HEK293 (cell line): ENCODE data around the gene GSC2.

Source experiments
- CTCF ChIP-seq: fragments of 450-650 bp; formaldehyde crosslinking; IDR thresholded peaks from 2 replicates; pipeline ENCODE4 v1.5.1; 2016; ENCODE audit warnings: missing biosample characterization, missing genetic modification characterization
- GLIS1 ChIP-seq: fragments of 450-650 bp; formaldehyde crosslinking; IDR thresholded peaks from 2 replicates; pipeline ENCODE4 v1.5.1; 2016; ENCODE audit warnings: missing biosample characterization, missing genetic modification characterization
- GLIS2 ChIP-seq: fragments of 450-650 bp; formaldehyde crosslinking; IDR thresholded peaks from 2 replicates; pipeline ENCODE4 v1.5.1; 2016; ENCODE audit warnings: missing biosample characterization, missing genetic modification characterization
- KLF8 ChIP-seq: fragments of 450-650 bp; formaldehyde crosslinking; IDR thresholded peaks from 2 replicates; pipeline ENCODE4 v1.5.1; 2016; ENCODE audit warnings: missing biosample characterization, missing genetic modification characterization
- MEIS1 ChIP-seq: sonication (generic); formaldehyde crosslinking; IDR thresholded peaks from 2 replicates; pipeline ENCODE4 v1.8.1; 2022; ENCODE audit warnings: missing genetic modification reagents, mild to moderate bottlenecking, borderline replicate concordance
- PRDM10 ChIP-seq: fragments of 450-650 bp; formaldehyde crosslinking; IDR thresholded peaks from 2 replicates; pipeline ENCODE4 v1.5.1; 2016; ENCODE audit warnings: missing biosample characterization, missing genetic modification characterization
- PRDM4 ChIP-seq: fragments of 450-650 bp; formaldehyde crosslinking; IDR thresholded peaks from 2 replicates; pipeline ENCODE4 v1.5.1; 2017; ENCODE audit warnings: missing biosample characterization, missing genetic modification characterization
- REPIN1 ChIP-seq: fragments of 450-650 bp; formaldehyde crosslinking; IDR thresholded peaks from 2 replicates; pipeline ENCODE4 v1.5.1; 2017; ENCODE audit warnings: missing biosample characterization, missing genetic modification characterization, low read depth
- SCRT2 ChIP-seq: fragments of 450-650 bp; formaldehyde crosslinking; IDR thresholded peaks from 2 replicates; pipeline ENCODE4 v1.5.1; 2016; ENCODE audit warnings: missing biosample characterization, missing genetic modification characterization
- TCF7L2 ChIP-seq: IDR thresholded peaks from 2 replicates; pipeline ENCODE4 v1.6.1; 2011; ENCODE audit warnings: low read depth, mild to moderate bottlenecking, inconsistent platforms, low read length, moderate library complexity, borderline replicate concordance
- ZBTB17 ChIP-seq: fragments of 450-650 bp; formaldehyde crosslinking; IDR thresholded peaks from 2 replicates; pipeline ENCODE4 v1.5.1; 2016; ENCODE audit warnings: missing biosample characterization, missing genetic modification characterization
- ZBTB26 ChIP-seq: fragments of 450-650 bp; formaldehyde crosslinking; optimal IDR thresholded peaks from 2 replicates; pipeline ENCODE3; 2016; ENCODE audit warnings: missing biosample characterization, mild to moderate bottlenecking, missing genetic modification characterization
- ZBTB6 ChIP-seq: fragments of 450-650 bp; formaldehyde crosslinking; IDR thresholded peaks from 2 replicates; pipeline ENCODE4 v1.5.1; 2017; ENCODE audit warnings: missing biosample characterization, missing genetic modification characterization
- ZFP69B ChIP-seq: fragments of 450-650 bp; formaldehyde crosslinking; IDR thresholded peaks from 2 replicates; pipeline ENCODE4 v1.5.1; 2016; ENCODE audit warnings: missing biosample characterization, missing genetic modification characterization
- ZNF10 ChIP-seq: fragments of 450-650 bp; formaldehyde crosslinking; IDR thresholded peaks from 2 replicates; pipeline ENCODE4 v1.5.1; 2017; ENCODE audit warnings: missing biosample characterization, missing genetic modification characterization
- ZNF148 ChIP-seq: fragments of 450-650 bp; formaldehyde crosslinking; IDR thresholded peaks from 2 replicates; pipeline ENCODE4 v1.5.0; 2017; ENCODE audit warnings: missing biosample characterization, missing genetic modification characterization, borderline replicate concordance
- ZNF19 ChIP-seq: fragments of 450-650 bp; formaldehyde crosslinking; IDR thresholded peaks from 2 replicates; pipeline ENCODE4; 2016; ENCODE audit warnings: missing biosample characterization, missing genetic modification characterization, low read depth
- ZNF24 ChIP-seq: fragments of 450-650 bp; formaldehyde crosslinking; IDR thresholded peaks from 2 replicates; pipeline ENCODE4 v1.5.1; 2016; ENCODE audit warnings: missing biosample characterization, missing genetic modification characterization
- ZNF248 ChIP-seq: fragments of 450-650 bp; formaldehyde crosslinking; IDR thresholded peaks from 2 replicates; pipeline ENCODE4 v1.5.1; 2017; ENCODE audit warnings: missing biosample characterization, missing genetic modification characterization
- ZNF391 ChIP-seq: fragments of 450-650 bp; formaldehyde crosslinking; IDR thresholded peaks from 2 replicates; pipeline ENCODE4 v1.5.1; 2016; ENCODE audit warnings: low read depth, missing biosample characterization, missing genetic modification characterization, borderline replicate concordance
- ZNF404 ChIP-seq: fragments of 450-650 bp; formaldehyde crosslinking; IDR thresholded peaks from 2 replicates; pipeline ENCODE4 v1.5.1; 2017; ENCODE audit warnings: missing biosample characterization, missing genetic modification characterization
- ZNF560 ChIP-seq: fragments of 450-650 bp; formaldehyde crosslinking; IDR thresholded peaks from 2 replicates; pipeline ENCODE4 v1.5.1; 2017; ENCODE audit warnings: missing biosample characterization, missing genetic modification characterization, borderline replicate concordance
- ZNF623 ChIP-seq: fragments of 450-650 bp; formaldehyde crosslinking; IDR thresholded peaks from 2 replicates; pipeline ENCODE4 v1.5.1; 2016; ENCODE audit warnings: missing biosample characterization, missing genetic modification characterization
- ZNF664 ChIP-seq: fragments of 450-650 bp; formaldehyde crosslinking; IDR thresholded peaks from 2 replicates; pipeline ENCODE4 v1.5.1; 2016; ENCODE audit warnings: missing biosample characterization, missing genetic modification characterization
- ZNF777 ChIP-seq: fragments of 450-650 bp; formaldehyde crosslinking; IDR thresholded peaks from 2 replicates; pipeline ENCODE4 v1.5.1; 2017; ENCODE audit warnings: missing biosample characterization, missing genetic modification characterization, borderline replicate concordance
- ZNF792 ChIP-seq: fragments of 450-650 bp; formaldehyde crosslinking; IDR thresholded peaks from 2 replicates; pipeline ENCODE4 v1.5.1; 2016; ENCODE audit warnings: missing biosample characterization, missing genetic modification characterization
- ZSCAN30 ChIP-seq: fragments of 450-650 bp; IDR thresholded peaks from 2 replicates; pipeline ENCODE4 v1.5.1; 2018; ENCODE audit warnings: missing biosample characterization, mild to moderate bottlenecking, missing genetic modification characterization, moderate library complexity

GSC2 gene

GRCh38 chr22:19120829-19121630 lies 29.1 kb downstream of the GSC2 start (continued):
- no peak for TF ChIP-seq PRDM10 (tag by site-specific recombination)
- no peak for TF ChIP-seq ZNF148 (tag by site-specific recombination)
- no peak for TF ChIP-seq ZNF19 (tag by site-specific recombination)
- TF ChIP-seq MEIS1 (CRISPR knock-in tag): no peak
- TF ChIP-seq ZNF391 (tag by site-specific recombination): no peak
- no peak for TF ChIP-seq ZSCAN30 (tag by site-specific recombination)
- TF ChIP-seq ZBTB17 (tag by site-specific recombination): peak; percentile 56
- no peak for TF ChIP-seq KLF8 (tag by site-specific recombination)
- 0 out of 2 replicates have a peak, but pooled peaks have one; percentile 37 for TF ChIP-seq CTCF (tag by site-specific recombination)
- TF ChIP-seq ZFP69B (tag by site-specific recombination): no peak
- no peak for TF ChIP-seq ZBTB6 (tag by site-specific recombination)
- no peak for TF ChIP-seq TCF7L2
- TF ChIP-seq ZNF792 (tag by site-specific recombination): no peak
- TF ChIP-seq ZNF560 (tag by site-specific recombination): no peak
- no peak for TF ChIP-seq ZNF10 (tag by site-specific recombination)
- peak; percentile 78 for TF ChIP-seq GLIS1 (tag by site-specific recombination)
- no peak for TF ChIP-seq REPIN1 (tag by site-specific recombination)
- TF ChIP-seq ZNF664 (tag by site-specific recombination): no peak
- 0 out of 2 replicates have a peak, but pooled peaks have one; percentile 28 for TF ChIP-seq GLIS2
- TF ChIP-seq ZNF248 (tag by site-specific recombination): no peak
- TF ChIP-seq SCRT2: peak; percentile 33; the same call in 1 of the 2 replicates
- TF ChIP-seq ZNF24: no peak
- no peak for TF ChIP-seq ZNF777
- no peak for TF ChIP-seq PRDM4 (tag by site-specific recombination)
- TF ChIP-seq ZBTB26: no peak
- TF ChIP-seq ZNF623 (tag by site-specific recombination): no peak
- no peak for TF ChIP-seq ZNF404 (tag by site-specific recombination)
